Measurements from ENCODE around the gene ACOT9.

GRCh38 chrX:23785580-23785979 lies 42.5 kb upstream of the ACOT9 start:
- no peak for TF ChIP-seq CTCF (IDR thresholded peaks at IDR 0.05)
- no peak for TF ChIP-seq POLR2A (IDR thresholded peaks at IDR 0.05)
- TF ChIP-seq POLR2AphosphoS5 (IDR thresholded peaks at IDR 0.05): peak in 1 of 2 donors; percentile 56
- TF ChIP-seq EP300 (IDR thresholded peaks at IDR 0.05): no peak
